HepG2 (cell line): Measurements from ENCODE around the gene ANKRD55. TPM values are rescaled to one million over a fixed set of nuclear protein-coding genes. Genes with fewer than 3 reads are reported as not detected.

Experiments
- ATAC-seq: fragments of 200-7000 bp; cut with Tn5 transposase; 3 replicates; pipeline ENCODE4 v1.9.1; 2020; ENCODE audit warnings: mild to moderate bottlenecking, moderate library complexity
- BruUV-seq: library from RNA; stranded (reverse); fragments of 400-500 nt; replicated peaks from 2 replicates; lab custom pipeline; 2021; lab: Mats Ljungman, UMichigan
- CTCF ChIA-PET: fragments of 300-600 bp; formaldehyde crosslinking; extraction: SDS; loops from one replicate; lab custom pipeline; 2021; ENCODE audit warnings: low total read pairs, inconsistent platforms, low intra/inter-chr PET ratio; lab: Yijun Ruan, JAX
- POLR2A ChIA-PET: fragments of 350-600 bp; sonication (Branson Sonifier 250); formaldehyde crosslinking; loops from one replicate; lab custom pipeline; 2020; ENCODE audit warnings: antibody characterized with exemption, inconsistent platforms; lab: Yijun Ruan, JAX
- DNase-seq: peaks from one replicate; pipeline ENCODE4 v3.0.0-alpha.2; 2015; ENCODE audit warnings: low spot score
- FAIRE-seq: peaks from 3 replicates; lab custom pipeline; 2011; peaks lifted over from hg19 to GRCh38; lab: Jason Lieb, UNC
- H2AFZ ChIP-seq: one replicate; pipeline ENCODE4 v1.6.1; 2011; ENCODE audit warnings: low read length, inconsistent platforms
- H3K27ac ChIP-seq: fragments of 300-600 bp; 3 replicates; pipeline ENCODE4 v1.8.0; 2011; ENCODE audit warnings: mixed run types, mild to moderate bottlenecking, mixed read lengths, low read length, inconsistent platforms; ENCODE audit not compliant: insufficient read depth; ENCODE audit errors: extremely low read length
- H3K27me3 ChIP-seq, 2 experiments: fragments of 200-600 bp in 1 of 2; 2 replicates in 1 of 2; 3 replicates in 1 of 2; pipeline versions ENCODE4 v1.6.0 to v1.8.0; 2011; ENCODE audit warnings: low read length in 2 of 2, mild to moderate bottlenecking in 2 of 2, moderate library complexity in 2 of 2, inconsistent platforms in 1 of 2; ENCODE audit not compliant: insufficient read depth in 2 of 2, control insufficient read depth in 1 of 2
- H3K36me3 ChIP-seq, 2 experiments: fragments of 200-600 bp in 1 of 2; replicated peaks in 1 of 2; 2 replicates in 1 of 2; 3 replicates in 1 of 2; pipeline versions ENCODE4 v1.5.1 to v1.8.0; 2011; ENCODE audit warnings: low read length in 2 of 2, inconsistent platforms in 1 of 2; ENCODE audit not compliant: insufficient read depth in 2 of 2, control insufficient read depth in 1 of 2
- H3K4me1 ChIP-seq: 2 replicates; pipeline ENCODE4 v1.5.1; 2012; ENCODE audit warnings: low read length, inconsistent platforms; ENCODE audit not compliant: insufficient read depth
- H3K4me2 ChIP-seq: 2 replicates; pipeline ENCODE4 v1.6.0; 2011; ENCODE audit warnings: low read depth, low read length, inconsistent platforms
- H3K4me3 ChIP-seq, 3 experiments: fragments of 200-600 bp in 1 of 3; sonication (generic), shearing (Covaris generic) in 1 of 3; replicated peaks in 1 of 3; 2 replicates each; pipeline ENCODE4 v1.5.1; 2011 to 2016; ENCODE audit warnings: low read length in 3 of 3, inconsistent platforms in 2 of 3, low read depth in 2 of 3, mild to moderate bottlenecking in 2 of 3, control low read depth in 1 of 3, mixed read lengths in 1 of 3; ENCODE audit not compliant: insufficient read depth in 1 of 3
- H3K79me2 ChIP-seq: one replicate; pipeline ENCODE4 v1.6.1; 2011; ENCODE audit warnings: low read length, inconsistent platforms; ENCODE audit not compliant: insufficient read depth
- H3K9ac ChIP-seq: 2 replicates; pipeline ENCODE4 v1.6.0; 2011; ENCODE audit warnings: mild to moderate bottlenecking, low read depth, low read length, inconsistent platforms; ENCODE audit not compliant: insufficient read depth
- H3K9me3 ChIP-seq: 2 replicates; pipeline ENCODE4 v1.5.1; 2012; ENCODE audit warnings: mild to moderate bottlenecking, low read length
- H4K20me1 ChIP-seq: 2 replicates; pipeline ENCODE4 v1.6.0; 2011; ENCODE audit warnings: inconsistent platforms, mild to moderate bottlenecking, low read length, moderate library complexity; ENCODE audit not compliant: insufficient read depth
- CBX1 ChIP-seq: IDR thresholded peaks from one replicate; pipeline ENCODE4 v1.6.1; 2016; ENCODE audit warnings: antibody characterized with exemption, low read depth
- CREB1 ChIP-seq, 2 experiments: fragments of 450-650 bp in 1 of 2; IDR thresholded peaks; 2 replicates each; pipeline ENCODE4 v1.6.1; 2016 to 2017; ENCODE audit warnings: control low read depth in 1 of 2, mild to moderate bottlenecking in 1 of 2, missing compliant biosample characterization in 1 of 2, missing genetic modification characterization in 1 of 2
- GATAD2A ChIP-seq: IDR thresholded peaks from 2 replicates; pipeline ENCODE4 v1.6.1; 2016
- KLF16 ChIP-seq, 2 experiments: sonication (generic) in 1 of 2; formaldehyde crosslinking in 1 of 2; IDR thresholded peaks; 2 replicates each; pipeline versions ENCODE4 v1.6.1 to v1.8.0; 2016 to 2023; ENCODE audit warnings: missing genetic modification reagents in 2 of 2, missing compliant biosample characterization in 1 of 2
- PITX1 ChIP-seq: sonication (generic); formaldehyde crosslinking; IDR thresholded peaks from 2 replicates; pipeline ENCODE4 v1.5.1; 2020; ENCODE audit warnings: mild to moderate bottlenecking, missing genetic modification reagents
- RAD21 ChIP-seq: fragments of 450-650 bp; formaldehyde crosslinking; IDR thresholded peaks from 2 replicates; pipeline ENCODE4 v1.5.0; 2020; ENCODE audit warnings: mild to moderate bottlenecking
- RXRB ChIP-seq: IDR thresholded peaks from 2 replicates; pipeline ENCODE4 v1.6.1; 2016; ENCODE audit warnings: borderline replicate concordance, missing genetic modification reagents, missing compliant biosample characterization
- SMC3 ChIP-seq: IDR thresholded peaks from 2 replicates; pipeline ENCODE4 v1.6.1; 2011; ENCODE audit warnings: low read length, improper control_type of control experiment
- SP4 ChIP-seq: sonication (generic); formaldehyde crosslinking; IDR thresholded peaks from 2 replicates; pipeline ENCODE4 v1.8.1; 2023; ENCODE audit warnings: mild to moderate bottlenecking, missing genetic modification reagents
- STAG1 ChIP-seq: sonication (generic); formaldehyde crosslinking; IDR thresholded peaks from 2 replicates; pipeline ENCODE4 v1.4.0; 2020; ENCODE audit warnings: missing genetic modification reagents
- TP53 ChIP-seq: sonication (generic); formaldehyde crosslinking; conservative IDR thresholded peaks from 2 replicates; pipeline ENCODE4 v1.4.0; 2020; ENCODE audit warnings: missing genetic modification reagents
- ZFP82 ChIP-seq: sonication (generic); formaldehyde crosslinking; IDR thresholded peaks from 2 replicates; pipeline ENCODE4 v1.5.1; 2020; ENCODE audit warnings: mild to moderate bottlenecking, missing genetic modification reagents, borderline replicate concordance
- ZNF652 ChIP-seq: IDR thresholded peaks from 2 replicates; pipeline ENCODE4 v1.6.1; 2016; ENCODE audit warnings: low read depth, borderline replicate concordance
- ZSCAN31 ChIP-seq: sonication (generic); formaldehyde crosslinking; IDR thresholded peaks from 2 replicates; pipeline ENCODE4 v1.5.0; 2020; ENCODE audit warnings: low read depth, mild to moderate bottlenecking, missing genetic modification reagents
- WGBS: methylation state at CpG from one replicate; pipeline ENCODE4 v1.1.6; 2017; ENCODE audit warnings: low lambda C conversion rate; 5-methylcytosine and 5-hydroxymethylcytosine counted together
- in situ Hi-C: cut with HindIII; loops from 2 replicates; pipeline ENCODE4 v1.10.0; 2017; ENCODE audit warnings: low pct_unique_long_range_greater_than_20kb; ENCODE audit not compliant: extremely low pct_ligation_motif_present
- intact Hi-C: fragments of 100-400 bp; cut with micrococcal nuclease; formaldehyde crosslinking; loops from one replicate; pipeline ENCODE4 v1.10.0; 2022; ENCODE audit not compliant: unreplicated experiment
- polyA plus RNA-seq, 8 experiments: library from polyadenylated mRNA; depleted of rRNA in 3 of 8; stranded (reverse) in 7 of 8; unstranded in 1 of 8; fragments of >200 nt; fragmentation: Illumina TruSeq in 4 of 8; extraction: Trizol in 4 of 8; gene quantifications; 2 replicates each; pipeline versions ENCODE4 v1.2.1 to v1.2.3, GENCODE V29; 2011 to 2016; ENCODE audit warnings: low read depth in 4 of 8, missing spikeins in 1 of 8, mixed read lengths in 1 of 8; ENCODE audit not compliant: insufficient read depth in 1 of 8
- total RNA-seq, 5 experiments: library from RNA; depleted of rRNA; stranded (reverse); fragments of >200 nt; fragmentation: Illumina TruSeq; extraction: Trizol; gene quantifications; 2 replicates each; pipeline ENCODE4 v1.2.3, GENCODE V29; 2016; ENCODE audit warnings: low read depth in 1 of 5
- TF ChIP-seq, protein P1 (sequence below): sonication (generic); formaldehyde crosslinking; IDR thresholded peaks from 2 replicates; pipeline ENCODE4 v1.5.0; 2020; ENCODE audit warnings: mild to moderate bottlenecking, missing genetic modification reagents, moderate library complexity
- TF ChIP-seq, protein P2 (sequence below): sonication (generic); formaldehyde crosslinking; IDR thresholded peaks from 2 replicates; pipeline ENCODE4 v1.4.0; 2020; ENCODE audit warnings: missing genetic modification reagents, borderline replicate concordance

ANKRD55 gene
- total and polyA plus RNA-seq, 2 of the 13 experiments (the other 11 are each of a cell fraction or from before 2014, with no cell fraction given): 0.11 to 0.28 TPM

DNA sequence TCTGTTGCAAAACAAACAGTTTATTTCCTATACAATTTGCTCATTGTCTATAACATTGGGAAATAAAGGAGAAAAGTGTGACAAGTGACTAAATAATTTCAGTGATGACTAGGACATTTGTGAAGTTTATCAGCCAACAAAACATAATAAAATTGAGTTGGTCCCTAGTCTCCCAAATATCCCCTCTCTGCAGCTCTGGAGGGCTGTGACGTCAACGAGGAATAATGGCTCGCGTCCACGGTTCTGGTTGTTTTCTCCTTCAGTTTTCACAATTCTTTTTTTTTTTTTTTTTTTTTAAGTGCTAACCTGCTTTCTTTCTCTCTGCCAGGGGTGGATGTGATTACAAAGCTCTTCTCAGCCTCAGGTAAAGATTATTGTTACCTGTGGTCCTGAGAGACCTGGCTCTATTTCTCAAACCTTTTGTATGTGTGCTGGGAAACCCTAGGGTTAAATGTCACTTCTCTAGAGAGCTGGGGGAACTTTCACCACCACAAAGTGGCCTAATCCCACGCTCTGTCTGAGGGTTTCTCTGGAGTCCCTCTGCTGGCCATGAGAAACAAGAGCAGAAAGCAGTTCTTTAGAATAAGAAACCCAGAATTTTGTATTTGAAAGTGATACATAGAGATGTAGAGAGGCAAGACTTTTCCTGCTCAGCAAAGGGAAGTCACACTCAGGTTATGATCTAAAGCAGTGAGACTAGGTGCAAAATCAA, 36.2 kb upstream of the ANKRD55 start:
- peak overlapping the region; percentile 26; the same call in 1 of the 2 replicates for H3K4me2 ChIP-seq
- POLR2A ChIA-PET: interaction anchor here (2.1 kb wide), 1 partner anchor 211 kb away, joined by 8 read pairs; no protein-coding TSS in a partner anchor
- H3K9ac ChIP-seq: no peak overlapping the region
- DNase-seq (peak; percentile 65), ATAC-seq (peak; percentile 85)
- H3K4me3 ChIP-seq: no peak overlapping the region
- peaks cover 34% of the 10 kb centered on the region for H3K4me1 ChIP-seq
- no peak overlapping the region for H2AFZ ChIP-seq
- H3K79me2 ChIP-seq: no peaks in the 10 kb centered on the region
- no peaks in the 10 kb centered on the region for H4K20me1 ChIP-seq
- WGBS: 42% methylated on average over 6 of the region's 6 CpGs
- no TSS peak for BruUV-seq
- TF ChIP-seq SP4 (CRISPR knock-in tag) (no peak), TP53 (no peak), ZNF652 (CRISPR knock-in tag) (peak; percentile 74), STAG1 (peak; percentile 73), ZFP82 (0 out of 2 replicates have a peak, but pooled peaks have one; percentile 5), CREB1 (IDR thresholded peaks at IDR 0.05) (peak; percentile 67; the same call in 1 of the 2 replicates), CREB1 (CRISPR knock-in tag; IDR thresholded peaks at IDR 0.05) (no peak), CBX1 (no peak), ZSCAN31 (CRISPR knock-in tag) (0 out of 2 replicates have a peak, but pooled peaks have one; percentile 45), RAD21 (CRISPR knock-in tag) (peak; percentile 63), KLF16 (CRISPR knock-in tag; IDR thresholded peaks at IDR 0.05) (0 out of 4 replicates have a peak, but pooled peaks of 1 of the 2 experiments have one; percentile 25), PITX1 (0 out of 2 replicates have a peak, but pooled peaks have one; percentile 23), RXRB (0 out of 2 replicates have a peak, but pooled peaks have one; percentile 13), SMC3 (peak; percentile 86), GATAD2A (CRISPR knock-in tag) (peak; percentile 46; the same call in 1 of the 2 replicates)
- TF ChIP-seq, protein P1, sequence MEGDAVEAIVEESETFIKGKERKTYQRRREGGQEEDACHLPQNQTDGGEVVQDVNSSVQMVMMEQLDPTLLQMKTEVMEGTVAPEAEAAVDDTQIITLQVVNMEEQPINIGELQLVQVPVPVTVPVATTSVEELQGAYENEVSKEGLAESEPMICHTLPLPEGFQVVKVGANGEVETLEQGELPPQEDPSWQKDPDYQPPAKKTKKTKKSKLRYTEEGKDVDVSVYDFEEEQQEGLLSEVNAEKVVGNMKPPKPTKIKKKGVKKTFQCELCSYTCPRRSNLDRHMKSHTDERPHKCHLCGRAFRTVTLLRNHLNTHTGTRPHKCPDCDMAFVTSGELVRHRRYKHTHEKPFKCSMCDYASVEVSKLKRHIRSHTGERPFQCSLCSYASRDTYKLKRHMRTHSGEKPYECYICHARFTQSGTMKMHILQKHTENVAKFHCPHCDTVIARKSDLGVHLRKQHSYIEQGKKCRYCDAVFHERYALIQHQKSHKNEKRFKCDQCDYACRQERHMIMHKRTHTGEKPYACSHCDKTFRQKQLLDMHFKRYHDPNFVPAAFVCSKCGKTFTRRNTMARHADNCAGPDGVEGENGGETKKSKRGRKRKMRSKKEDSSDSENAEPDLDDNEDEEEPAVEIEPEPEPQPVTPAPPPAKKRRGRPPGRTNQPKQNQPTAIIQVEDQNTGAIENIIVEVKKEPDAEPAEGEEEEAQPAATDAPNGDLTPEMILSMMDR (CRISPR knock-in tag): peak; percentile 55
- TF ChIP-seq, protein P2, sequence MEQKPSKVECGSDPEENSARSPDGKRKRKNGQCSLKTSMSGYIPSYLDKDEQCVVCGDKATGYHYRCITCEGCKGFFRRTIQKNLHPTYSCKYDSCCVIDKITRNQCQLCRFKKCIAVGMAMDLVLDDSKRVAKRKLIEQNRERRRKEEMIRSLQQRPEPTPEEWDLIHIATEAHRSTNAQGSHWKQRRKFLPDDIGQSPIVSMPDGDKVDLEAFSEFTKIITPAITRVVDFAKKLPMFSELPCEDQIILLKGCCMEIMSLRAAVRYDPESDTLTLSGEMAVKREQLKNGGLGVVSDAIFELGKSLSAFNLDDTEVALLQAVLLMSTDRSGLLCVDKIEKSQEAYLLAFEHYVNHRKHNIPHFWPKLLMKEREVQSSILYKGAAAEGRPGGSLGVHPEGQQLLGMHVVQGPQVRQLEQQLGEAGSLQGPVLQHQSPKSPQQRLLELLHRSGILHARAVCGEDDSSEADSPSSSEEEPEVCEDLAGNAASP (CRISPR knock-in tag): no peak
- TF ChIP-seq, all 625 proteins: peak for 12
- H3K9me3 ChIP-seq: no peaks in the 10 kb centered on the region
- H3K27me3 ChIP-seq: no peaks in the 10 kb centered on the region
- H3K27ac ChIP-seq: no peak overlapping the region
- intact Hi-C loops (loop anchor here (1.0 kb wide), 2 partner anchors 286 to 335 kb away; no protein-coding TSS in a partner anchor), in situ Hi-C loops (loop anchor here (25.0 kb wide), 1 partner anchor 818 kb away; no protein-coding TSS in a partner anchor)
- CTCF ChIA-PET: interaction anchor here (1.2 to 3.5 kb wide), 3 partner anchors 33 to 569 kb away, joined by 4 to 29 read pairs (median 22); no protein-coding TSS in a partner anchor
- no peaks in the 10 kb centered on the region for H3K36me3 ChIP-seq
- FAIRE-seq: peak; percentile 86
